ENCODE data around the gene MAP3K2.

Gene MAP3K2

DNA sequence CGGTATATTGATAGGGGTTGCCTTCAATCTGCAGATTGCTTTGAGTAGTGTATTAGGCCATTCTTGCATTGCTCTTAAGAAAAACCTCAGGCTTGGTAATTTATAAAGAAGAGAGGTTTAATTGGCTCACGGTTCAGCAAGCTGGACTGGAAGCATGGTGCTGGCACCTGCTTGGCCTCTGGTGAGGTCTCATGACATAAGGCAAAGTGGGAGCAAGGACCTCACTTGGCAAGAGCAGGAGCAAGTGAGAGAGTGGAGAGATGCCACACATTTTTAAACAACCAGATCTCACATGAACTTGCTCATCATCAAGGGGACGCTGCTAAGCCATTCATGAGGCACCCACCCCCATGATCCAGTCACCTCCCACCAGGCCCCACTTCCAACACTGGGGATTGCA, 4.9 kb downstream of the MAP3K2 start:
- Histone ChIP-seq H4K5ac (ENCODE audit: low read length) (no peak overlapping the region), H3K27me3 (ENCODE audit: insufficient read depth, low read length, poor library complexity) (no peaks in the 10 kb centered on the region), H3K4me2 (ENCODE audit: low read length) (no peak overlapping the region), H3K27ac (ENCODE audit: low read depth, low read length) (no peak overlapping the region), H3K56ac (ENCODE audit: low read length) (no peak overlapping the region), H2AK5ac (ENCODE audit: low read length) (no peak overlapping the region), H3K79me2 (ENCODE audit: control insufficient read depth, insufficient read depth, low read length) (peaks cover 36% of the 10 kb centered on the region), H3K18ac (ENCODE audit: low read length) (no peak overlapping the region), H2BK15ac (replicated peaks; ENCODE audit: low read depth) (no peak overlapping the region), H3K4ac (ENCODE audit: low read depth, low read length) (no peak overlapping the region), H3K4me1 (ENCODE audit: control insufficient read depth, low read depth, low read length) (no peaks in the 10 kb centered on the region), H3K79me1 (ENCODE audit: low read length) (peaks cover 10% of the 10 kb centered on the region), H3K4me3 (ENCODE audit: low read length) (no peak overlapping the region), H2BK120ac (ENCODE audit: low read depth, low read length) (no peak overlapping the region), H3K23ac (ENCODE audit: low read length) (no peak overlapping the region), H3K36me3 (ENCODE audit: control insufficient read depth, insufficient read depth, low read length) (no peaks in the 10 kb centered on the region), H2BK5ac (ENCODE audit: low read length) (no peak overlapping the region), H4K8ac (ENCODE audit: low read depth, low read length) (no peak overlapping the region), H3K9ac (ENCODE audit: low read length) (no peak overlapping the region)
- no CpG with 5 or more reads among the region's 3 CpGs for WGBS (ENCODE audit: extremely low coverage, insufficient coverage, low lambda C conversion rate)
- DNase-seq: no peak

DNA sequence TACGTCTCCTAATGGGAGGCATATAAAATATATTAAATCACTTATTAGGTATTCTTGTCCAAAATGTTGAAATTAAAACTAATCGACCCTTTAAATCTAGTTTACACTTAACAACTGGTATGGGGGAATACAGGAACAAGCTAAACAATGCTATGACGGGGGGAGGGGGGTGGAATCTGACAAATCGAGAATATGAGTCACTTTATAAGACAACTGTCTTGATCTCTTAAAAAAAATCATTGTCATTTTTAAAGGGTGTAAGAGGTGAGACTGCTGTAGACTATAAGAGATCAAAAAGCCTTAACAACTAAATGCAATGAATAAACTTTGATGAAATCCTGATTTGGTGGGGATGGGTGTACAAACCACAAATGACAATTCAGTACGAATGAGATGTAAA, 6.0 kb downstream of the MAP3K2 start:
- Histone ChIP-seq H3K23ac (ENCODE audit: low read length) (no peak overlapping the region), H3K79me1 (ENCODE audit: low read length) (peaks cover 12% of the 10 kb centered on the region), H2BK15ac (replicated peaks; ENCODE audit: low read depth) (no peak overlapping the region), H3K79me2 (ENCODE audit: control insufficient read depth, insufficient read depth, low read length) (peaks cover 37% of the 10 kb centered on the region), H3K36me3 (ENCODE audit: control insufficient read depth, insufficient read depth, low read length) (no peaks in the 10 kb centered on the region), H3K27me3 (ENCODE audit: insufficient read depth, low read length, poor library complexity) (no peaks in the 10 kb centered on the region), H2BK5ac (ENCODE audit: low read length) (no peak overlapping the region), H3K4me3 (ENCODE audit: low read length) (no peak overlapping the region), H3K56ac (ENCODE audit: low read length) (no peak overlapping the region), H4K8ac (ENCODE audit: low read depth, low read length) (no peak overlapping the region), H2BK120ac (ENCODE audit: low read depth, low read length) (no peak overlapping the region), H4K5ac (ENCODE audit: low read length) (no peak overlapping the region), H3K4me1 (ENCODE audit: control insufficient read depth, low read depth, low read length) (no peaks in the 10 kb centered on the region), H3K27ac (ENCODE audit: low read depth, low read length) (no peak overlapping the region), H3K4ac (ENCODE audit: low read depth, low read length) (no peak overlapping the region), H3K4me2 (ENCODE audit: low read length) (no peak overlapping the region), H3K18ac (ENCODE audit: low read length) (no peak overlapping the region), H2AK5ac (ENCODE audit: low read length) (no peak overlapping the region), H3K9ac (ENCODE audit: low read length) (no peak overlapping the region)
- WGBS (ENCODE audit: extremely low coverage, insufficient coverage, low lambda C conversion rate): 100% methylated on average over 1 of the region's 5 CpGs
- DNase-seq: no peak

DNA sequence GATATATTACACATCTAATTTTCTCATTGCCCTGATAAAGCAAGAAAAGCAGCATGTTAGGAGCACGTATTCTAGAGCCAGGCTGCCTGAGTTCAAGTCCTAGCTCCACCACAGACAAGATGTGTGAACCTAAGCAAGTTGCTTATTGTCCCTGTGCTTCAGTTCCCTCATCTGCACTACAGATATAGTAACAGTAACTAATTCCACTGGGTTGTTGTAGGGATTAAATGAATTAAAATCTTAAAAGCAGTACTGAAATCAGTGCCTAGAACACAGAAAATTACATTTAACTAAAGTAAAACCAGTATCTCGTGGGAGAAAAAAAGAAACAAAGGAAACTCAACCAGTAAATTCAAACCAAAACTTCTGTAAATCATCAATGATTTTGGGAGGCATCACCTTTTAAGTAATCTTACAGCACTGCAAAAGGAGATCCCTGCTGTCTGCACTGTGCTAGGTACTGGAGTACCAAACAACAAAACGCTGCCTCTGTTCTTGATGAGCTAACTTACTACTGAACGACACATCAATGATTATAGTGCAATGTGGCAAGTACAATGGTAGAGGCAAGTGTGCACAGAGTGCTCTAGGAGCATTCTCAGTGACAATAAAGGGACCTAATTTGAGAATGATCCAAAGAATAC, 7.9 kb downstream of the MAP3K2 start:
- H3K79me1 ChIP-seq (ENCODE audit: low read length): peaks cover 14% of the 10 kb centered on the region
- no peak overlapping the region for H2AK5ac ChIP-seq (ENCODE audit: low read length)
- H2BK15ac ChIP-seq (replicated peaks; ENCODE audit: low read depth): no peak overlapping the region
- no peak overlapping the region for H3K4me3 ChIP-seq (ENCODE audit: low read length)
- H3K36me3 ChIP-seq (ENCODE audit: control insufficient read depth, insufficient read depth, low read length): no peaks in the 10 kb centered on the region
- no peak overlapping the region for H3K9ac ChIP-seq (ENCODE audit: low read length)
- H3K27ac ChIP-seq (ENCODE audit: low read depth, low read length): no peak overlapping the region
- H2BK5ac ChIP-seq (ENCODE audit: low read length): no peak overlapping the region
- H4K5ac ChIP-seq (ENCODE audit: low read length): no peak overlapping the region
- H2BK120ac ChIP-seq (ENCODE audit: low read depth, low read length): no peak overlapping the region
- H3K79me2 ChIP-seq (ENCODE audit: control insufficient read depth, insufficient read depth, low read length): peaks cover 34% of the 10 kb centered on the region
- no CpG with 5 or more reads among the region's 4 CpGs for WGBS (ENCODE audit: extremely low coverage, insufficient coverage, low lambda C conversion rate)
- DNase-seq: no peak
- H3K18ac ChIP-seq (ENCODE audit: low read length): no peak overlapping the region
- no peak overlapping the region for H3K23ac ChIP-seq (ENCODE audit: low read length)
- no peaks in the 10 kb centered on the region for H3K27me3 ChIP-seq (ENCODE audit: insufficient read depth, low read length, poor library complexity)
- no peaks in the 10 kb centered on the region for H3K4me1 ChIP-seq (ENCODE audit: control insufficient read depth, low read depth, low read length)
- no peak overlapping the region for H3K4me2 ChIP-seq (ENCODE audit: low read length)
- no peak overlapping the region for H4K8ac ChIP-seq (ENCODE audit: low read depth, low read length)
- no peak overlapping the region for H3K56ac ChIP-seq (ENCODE audit: low read length)
- H3K4ac ChIP-seq (ENCODE audit: low read depth, low read length): no peak overlapping the region

DNA sequence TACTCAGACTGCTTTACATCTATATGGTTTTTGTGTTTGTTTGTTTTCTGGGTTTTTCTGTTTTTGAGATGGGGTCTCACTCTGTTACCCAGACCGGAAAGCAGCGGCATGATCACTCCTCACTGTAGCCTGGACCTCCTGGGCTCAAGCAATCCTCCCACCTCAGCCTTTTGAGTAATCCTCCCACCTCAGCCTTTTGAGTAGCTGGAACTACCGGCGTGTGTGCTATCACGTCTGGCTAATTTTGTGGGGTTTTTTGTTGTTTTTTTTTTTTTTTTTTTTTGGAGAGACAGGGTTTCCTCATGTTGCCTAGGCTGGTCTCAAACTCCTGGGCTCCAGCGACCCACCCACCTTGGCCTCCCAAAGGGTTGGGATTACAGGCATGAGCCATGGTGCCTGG, 9.1 kb downstream of the MAP3K2 start:
- Histone ChIP-seq H3K56ac (ENCODE audit: low read length) (no peak overlapping the region), H3K79me2 (ENCODE audit: control insufficient read depth, insufficient read depth, low read length) (peaks cover 33% of the 10 kb centered on the region), H3K79me1 (ENCODE audit: low read length) (peaks cover 17% of the 10 kb centered on the region), H3K4ac (ENCODE audit: low read depth, low read length) (no peak overlapping the region), H3K27ac (ENCODE audit: low read depth, low read length) (no peak overlapping the region), H2AK5ac (ENCODE audit: low read length) (no peak overlapping the region), H4K5ac (ENCODE audit: low read length) (no peak overlapping the region), H3K9ac (ENCODE audit: low read length) (no peak overlapping the region), H3K27me3 (ENCODE audit: insufficient read depth, low read length, poor library complexity) (no peaks in the 10 kb centered on the region), H2BK15ac (replicated peaks; ENCODE audit: low read depth) (no peak overlapping the region), H3K4me2 (ENCODE audit: low read length) (no peak overlapping the region), H3K23ac (ENCODE audit: low read length) (no peak overlapping the region), H2BK120ac (ENCODE audit: low read depth, low read length) (no peak overlapping the region), H2BK5ac (ENCODE audit: low read length) (no peak overlapping the region), H4K8ac (ENCODE audit: low read depth, low read length) (no peak overlapping the region), H3K4me1 (ENCODE audit: control insufficient read depth, low read depth, low read length) (no peaks in the 10 kb centered on the region), H3K18ac (ENCODE audit: low read length) (no peak overlapping the region), H3K4me3 (ENCODE audit: low read length) (no peak overlapping the region), H3K36me3 (ENCODE audit: control insufficient read depth, insufficient read depth, low read length) (no peaks in the 10 kb centered on the region)
- DNase-seq: no peak
- no CpG with 5 or more reads among the region's 6 CpGs for WGBS (ENCODE audit: extremely low coverage, insufficient coverage, low lambda C conversion rate)

DNA sequence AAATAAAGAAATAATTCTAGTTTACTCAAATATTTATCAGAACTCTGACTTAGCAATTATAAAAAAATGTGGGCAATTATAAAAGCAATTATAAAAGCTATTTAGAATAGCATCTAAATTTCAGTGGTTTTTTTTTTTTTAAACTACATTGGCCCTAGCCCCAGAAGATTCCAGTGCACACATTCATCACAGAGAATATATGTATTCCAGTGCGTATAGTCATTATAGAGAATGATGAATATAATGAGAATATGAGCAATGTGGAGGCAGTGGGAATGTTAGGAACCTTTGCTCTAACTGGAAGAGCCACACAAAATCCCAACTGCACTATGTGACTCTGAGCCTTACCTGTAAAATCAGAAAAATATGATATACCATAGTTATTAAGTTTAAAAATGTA, 10.5 kb downstream of the MAP3K2 start:
- H3K36me3 ChIP-seq (ENCODE audit: control insufficient read depth, insufficient read depth, low read length): no peaks in the 10 kb centered on the region
- H3K9ac ChIP-seq (ENCODE audit: low read length): no peak overlapping the region
- H3K56ac ChIP-seq (ENCODE audit: low read length): no peak overlapping the region
- no CpG with 5 or more reads among the region's 1 CpG for WGBS (ENCODE audit: extremely low coverage, insufficient coverage, low lambda C conversion rate)
- no peak overlapping the region for H3K18ac ChIP-seq (ENCODE audit: low read length)
- no peak overlapping the region for H3K4me3 ChIP-seq (ENCODE audit: low read length)
- H3K4ac ChIP-seq (ENCODE audit: low read depth, low read length): no peak overlapping the region
- no peak overlapping the region for H3K27ac ChIP-seq (ENCODE audit: low read depth, low read length)
- H2BK15ac ChIP-seq (replicated peaks; ENCODE audit: low read depth): no peak overlapping the region
- DNase-seq: no peak
- H2BK120ac ChIP-seq (ENCODE audit: low read depth, low read length): no peak overlapping the region
- peaks cover 25% of the 10 kb centered on the region for H3K79me2 ChIP-seq (ENCODE audit: control insufficient read depth, insufficient read depth, low read length)
- H2BK5ac ChIP-seq (ENCODE audit: low read length): no peak overlapping the region
- H3K27me3 ChIP-seq (ENCODE audit: insufficient read depth, low read length, poor library complexity): no peaks in the 10 kb centered on the region
- H3K4me1 ChIP-seq (ENCODE audit: control insufficient read depth, low read depth, low read length): no peaks in the 10 kb centered on the region
- H4K8ac ChIP-seq (ENCODE audit: low read depth, low read length): no peak overlapping the region
- no peak overlapping the region for H2AK5ac ChIP-seq (ENCODE audit: low read length)
- H4K5ac ChIP-seq (ENCODE audit: low read length): no peak overlapping the region
- no peak overlapping the region for H3K23ac ChIP-seq (ENCODE audit: low read length)
- no peak overlapping the region for H3K4me2 ChIP-seq (ENCODE audit: low read length)
- peaks cover 13% of the 10 kb centered on the region for H3K79me1 ChIP-seq (ENCODE audit: low read length)

DNA sequence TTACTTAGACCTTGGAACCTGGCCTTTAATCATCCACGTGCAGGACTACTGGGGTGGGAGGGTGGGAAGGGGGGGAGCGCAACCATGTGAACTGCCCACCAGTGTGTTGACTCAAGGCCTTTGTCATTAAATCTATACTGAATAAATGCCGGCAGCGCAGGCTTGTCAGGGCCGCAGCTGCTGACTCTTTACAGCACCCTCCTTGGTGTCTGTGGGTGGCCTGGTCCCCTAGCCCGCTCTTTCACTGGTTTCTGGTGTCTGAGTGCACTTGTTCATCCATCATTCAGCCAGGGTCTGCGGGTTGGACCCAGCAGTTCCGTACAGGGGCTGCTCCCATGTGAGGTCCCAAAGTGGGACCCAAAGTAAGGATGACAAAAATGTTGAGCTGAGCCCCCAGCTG, 11.5 kb downstream of the MAP3K2 start:
- no peak overlapping the region for H3K9ac ChIP-seq (ENCODE audit: low read length)
- H2BK5ac ChIP-seq (ENCODE audit: low read length): no peak overlapping the region
- no peak overlapping the region for H3K4ac ChIP-seq (ENCODE audit: low read depth, low read length)
- no peaks in the 10 kb centered on the region for H3K36me3 ChIP-seq (ENCODE audit: control insufficient read depth, insufficient read depth, low read length)
- H2AK5ac ChIP-seq (ENCODE audit: low read length): no peak overlapping the region
- H3K27ac ChIP-seq (ENCODE audit: low read depth, low read length): no peak overlapping the region
- no peaks in the 10 kb centered on the region for H3K4me1 ChIP-seq (ENCODE audit: control insufficient read depth, low read depth, low read length)
- no peak overlapping the region for H3K56ac ChIP-seq (ENCODE audit: low read length)
- no peak overlapping the region for H3K4me2 ChIP-seq (ENCODE audit: low read length)
- DNase-seq: no peak
- H2BK120ac ChIP-seq (ENCODE audit: low read depth, low read length): no peak overlapping the region
- peaks cover 14% of the 10 kb centered on the region for H3K79me1 ChIP-seq (ENCODE audit: low read length)
- H3K23ac ChIP-seq (ENCODE audit: low read length): no peak overlapping the region
- H4K5ac ChIP-seq (ENCODE audit: low read length): no peak overlapping the region
- H3K18ac ChIP-seq (ENCODE audit: low read length): no peak overlapping the region
- no CpG with 5 or more reads among the region's 8 CpGs for WGBS (ENCODE audit: extremely low coverage, insufficient coverage, low lambda C conversion rate)
- no peak overlapping the region for H4K8ac ChIP-seq (ENCODE audit: low read depth, low read length)
- H3K27me3 ChIP-seq (ENCODE audit: insufficient read depth, low read length, poor library complexity): no peaks in the 10 kb centered on the region
- H2BK15ac ChIP-seq (replicated peaks; ENCODE audit: low read depth): no peak overlapping the region
- H3K4me3 ChIP-seq (ENCODE audit: low read length): no peak overlapping the region
- peaks cover 25% of the 10 kb centered on the region for H3K79me2 ChIP-seq (ENCODE audit: control insufficient read depth, insufficient read depth, low read length)

All from mesendoderm (in vitro differentiated cells).